ENCODE data around the gene KIF26A.

KIF26A gene

GRCh38 chr14:104161602-104162367 lies 23.4 kb downstream of the KIF26A start:
- no peak for DNase-seq

- no peak for DNase-seq
Measured at GRCh38 chr14:104162495-104162894, 24.1 kb downstream of the KIF26A start.

GRCh38 chr14:104163541-104163940 lies 25.2 kb downstream of the KIF26A start:
- DNase-seq: no peak

GRCh38 chr14:104164041-104164440 lies 25.7 kb downstream of the KIF26A start:
- no peak for DNase-seq

GRCh38 chr14:104164512-104164911 lies 26.1 kb downstream of the KIF26A start:
- no peak for DNase-seq

GRCh38 chr14:104166698-104167097 lies 28.3 kb downstream of the KIF26A start:
- no peak for DNase-seq

GRCh38 chr14:104168603-104169002 lies 30.2 kb downstream of the KIF26A start:
- no peak for DNase-seq

GRCh38 chr14:104169005-104169698 lies 30.8 kb downstream of the KIF26A start:
- DNase-seq: no peak

- DNase-seq: no peak
Measured at GRCh38 chr14:104169699-104170479, 31.5 kb downstream of the KIF26A start.

GRCh38 chr14:104171029-104171697 lies 32.8 kb downstream of the KIF26A start:
- DNase-seq: no peak

- DNase-seq: no peak
Measured at GRCh38 chr14:104171895-104172294, 33.5 kb downstream of the KIF26A start.

GRCh38 chr14:104172349-104172748 lies 34.0 kb downstream of the KIF26A start:
- no peak for DNase-seq

- no peak for DNase-seq
Measured at GRCh38 chr14:104172880-104173279, 34.5 kb downstream of the KIF26A start.

- no peak for DNase-seq
Measured at GRCh38 chr14:104174051-104174450, 35.7 kb downstream of the KIF26A start.

- DNase-seq: no peak
Measured at GRCh38 chr14:104175041-104175440, 36.7 kb downstream of the KIF26A start.

GRCh38 chr14:104175811-104176210 lies 37.4 kb downstream of the KIF26A start:
- DNase-seq: no peak

- DNase-seq: no peak
Measured at GRCh38 chr14:104176611-104177010, 38.2 kb downstream of the KIF26A start.

- DNase-seq: no peak
Measured at GRCh38 chr14:104177411-104177810, 39.0 kb downstream of the KIF26A start.

- no peak for DNase-seq
Measured at GRCh38 chr14:104178279-104178678, 39.9 kb downstream of the KIF26A start.

- no peak for DNase-seq
Measured at GRCh38 chr14:104179126-104179525, 40.7 kb downstream of the KIF26A start.

- DNase-seq: no peak
Measured at GRCh38 chr14:104179564-104180129, 41.3 kb downstream of the KIF26A start.

GRCh38 chr14:104180561-104181165 lies 42.3 kb downstream of the KIF26A start:
- no peak for DNase-seq
